Tibial nerve (tissue), 4 donors: ENCODE measurements around the gene TPH1. TPM values are rescaled to one million over a fixed set of nuclear protein-coding genes. Genes with fewer than 3 reads are reported as not detected.

Source experiments
- DNase-seq, 2 donors: peaks; one replicate each; pipeline ENCODE4 v3.0.0-alpha.2; 2019; ENCODE audit warnings: low spot score in 2 of 2
- H3K27ac ChIP-seq, 4 donors: fragments of 200-600 bp; sonication (generic) in 3 of 4; one replicate each; pipeline ENCODE4 v1.5.1; 2017 to 2019; ENCODE audit warnings: mild to moderate bottlenecking in 1 of 4
- H3K27me3 ChIP-seq, 2 donors: fragments of 200-600 bp; sonication (generic) in 1 of 2; one replicate each; pipeline versions ENCODE4 v1.5.1 to v1.6.0; 2017 to 2019
- H3K36me3 ChIP-seq, 3 donors: fragments of 200-600 bp; sonication (generic); one replicate each; pipeline ENCODE4 v1.5.1; 2018 to 2019
- H3K4me1 ChIP-seq, 4 donors: fragments of 200-600 bp; sonication (generic) in 3 of 4; one replicate each; pipeline ENCODE4 v1.5.1; 2017 to 2019
- H3K4me3 ChIP-seq, 4 donors: fragments of 200-600 bp; sonication (generic) in 3 of 4; one replicate each; pipeline ENCODE4 v1.5.1; 2017 to 2019; ENCODE audit warnings: mild to moderate bottlenecking in 1 of 4, moderate library complexity in 1 of 4
- H3K9me3 ChIP-seq, 4 donors: fragments of 200-600 bp; sonication (generic) in 3 of 4; one replicate each; pipeline ENCODE4 v1.5.1; 2017 to 2019
- CTCF ChIP-seq, 5 experiments: fragments of 200-600 bp in 3 of 5; fragments of 450-650 bp in 2 of 5; sonication (generic) in 3 of 5; IDR thresholded peaks; one replicate each; pipeline ENCODE4 v1.5.1; 2016 to 2019; ENCODE audit warnings: antibody characterized with exemption in 5 of 5, mild to moderate bottlenecking in 3 of 5, moderate library complexity in 2 of 5
- EP300 ChIP-seq, 2 donors: sonication (generic); formaldehyde crosslinking; IDR thresholded peaks; one replicate each; pipeline ENCODE4 v1.6.1; 2017; ENCODE audit warnings: antibody characterized with exemption in 2 of 2, mild to moderate bottlenecking in 1 of 2
- POLR2A ChIP-seq, 2 donors: fragments of 450-650 bp; IDR thresholded peaks; one replicate each; pipeline ENCODE4 v1.6.1; 2017; ENCODE audit warnings: antibody characterized with exemption in 2 of 2, mild to moderate bottlenecking in 2 of 2, moderate library complexity in 2 of 2
- WGBS, 2 donors: methylation state at CpG; one replicate each; pipeline ENCODE4 v1.1.5; 2018; 5-methylcytosine and 5-hydroxymethylcytosine counted together
- total RNA-seq, 4 donors: library from RNA; depleted of rRNA; stranded (reverse); fragments of >200 nt; gene quantifications; one replicate each; pipeline ENCODE4 v1.1.0, GENCODE V29; 2016

Gene TPH1
- total RNA-seq, 4 donors from 2014 or later, result 0.59 to 1.0 (median 0.63) TPM

GRCh38 chr11:18014876-18015275 is 31.2 kb downstream of the TPH1 start:
- no peaks in the 10 kb centered on the region for H3K27me3 ChIP-seq
- TF ChIP-seq POLR2A (IDR thresholded peaks at IDR 0.05) (no peak), CTCF (IDR thresholded peaks at IDR 0.05) (no peak), EP300 (IDR thresholded peaks at IDR 0.05) (no peak)

GRCh38 chr11:18013790-18014507 is 32.1 kb downstream of the TPH1 start:
- WGBS, 2 donors, result 18 to 19% methylated on average over 11 of the region's 11 CpGs
- Histone ChIP-seq H3K9me3 (no peaks in the 10 kb centered on the region), H3K27me3 (no peaks in the 10 kb centered on the region), H3K36me3 (no peaks in the 10 kb centered on the region), H3K4me1 (peaks cover 0 to 15% (median 7%) of the 10 kb centered on the region in 4 donors), H3K4me3 (peak overlapping the region; percentile 67 to 88 (median 81)), H3K27ac (peak overlapping the region; percentile 67 to 97 (median 90))
- TF ChIP-seq CTCF (IDR thresholded peaks at IDR 0.05), result no peak
- no peak for TF ChIP-seq EP300 (IDR thresholded peaks at IDR 0.05)
- TF ChIP-seq POLR2A (IDR thresholded peaks at IDR 0.05), result no peak
- no peak for DNase-seq

More at GRCh38 chr11:18014876-18015275, 31.2 kb downstream of the TPH1 start:
- Histone ChIP-seq H3K36me3 (no peaks in the 10 kb centered on the region), H3K4me3 (no peak overlapping the region), H3K27ac (no peak overlapping the region), H3K4me1 (peaks cover 0 to 15% (median 7%) of the 10 kb centered on the region in 4 donors), H3K9me3 (no peaks in the 10 kb centered on the region)
- DNase-seq, result no peak

- H3K9me3 ChIP-seq, result no peaks in the 10 kb centered on the region
- peaks cover 0 to 15% (median 7%) of the 10 kb centered on the region in 4 donors for H3K4me1 ChIP-seq
- peak; percentile 79 to 85 for DNase-seq
- TF ChIP-seq POLR2A (IDR thresholded peaks at IDR 0.05) (peak in 1 of 2 donors; percentile 44), CTCF (IDR thresholded peaks at IDR 0.05) (peak in 4 of 5 experiments; percentile 37 to 66 (median 63)), EP300 (IDR thresholded peaks at IDR 0.05) (peak in 1 of 2 donors; percentile 79)
- H3K27ac ChIP-seq, result peak within 1 kb of the TSS; percentile 67 to 97 (median 90)
- WGBS, 2 donors, result 0 to 1% methylated on average over 49 to 58 of the region's 93 CpGs
- H3K36me3 ChIP-seq, result no peaks in the 10 kb centered on the region
- no peaks in the 10 kb centered on the region for H3K27me3 ChIP-seq
- peak within 1 kb of the TSS; percentile 67 to 88 (median 81) for H3K4me3 ChIP-seq
Observed at GRCh38 chr11:18012906-18013781, 32.9 kb downstream of the TPH1 start, which contains the start of gene SERGEF. Gene SERGEF (minus strand): TSS chr11:18013047. CDS start chr11:18013010, 37 bp downstream.

- peaks cover 0 to 15% (median 7%) of the 10 kb centered on the region in 4 donors for H3K4me1 ChIP-seq
- H3K9me3 ChIP-seq, result no peaks in the 10 kb centered on the region
- peak overlapping the region; percentile 67 to 97 (median 90) for H3K27ac ChIP-seq
- peak overlapping the region; percentile 67 to 88 (median 81) for H3K4me3 ChIP-seq
- TF ChIP-seq EP300 (IDR thresholded peaks at IDR 0.05) (no peak), CTCF (IDR thresholded peaks at IDR 0.05) (no peak), POLR2A (IDR thresholded peaks at IDR 0.05) (no peak)
- H3K27me3 ChIP-seq, result no peaks in the 10 kb centered on the region
- peak in 1 of 2 donors; percentile 8 for DNase-seq
- 10 to 12% methylated on average over 20 to 34 of the region's 46 CpGs for WGBS, 2 donors
- H3K36me3 ChIP-seq, result peaks cover 0 to 4% (median 0%) of the 10 kb centered on the region in 3 donors
Observed at GRCh38 chr11:18012122-18012905, 33.8 kb downstream of the TPH1 start.
